ENCODE data around the gene SCRN2. TPM values are rescaled to one million over a fixed set of nuclear protein-coding genes. Genes with fewer than 3 reads are reported as not detected.

SCRN2 gene
- total RNA-seq, 4 donors from 2014 or later, result 43.6 to 72.6 (median 60.3) TPM

GRCh38 chr17:47869114-47869513 is 28.0 kb upstream of the SCRN2 start:
- DNase-seq (ENCODE audit: low spot score) (no peak), ATAC-seq (ENCODE audit: low FRiP score) (no peak)
- no peak for TF ChIP-seq CTCF (IDR thresholded peaks at IDR 0.05)

- no peak for TF ChIP-seq CTCF (IDR thresholded peaks at IDR 0.05)
- ATAC-seq (ENCODE audit: low FRiP score), result no peak
Observed at GRCh38 chr17:47867813-47868533, 26.9 kb upstream of the SCRN2 start.

GRCh38 chr17:47866941-47867340 is 25.9 kb upstream of the SCRN2 start:
- TF ChIP-seq CTCF (IDR thresholded peaks at IDR 0.05), result no peak
- ATAC-seq (ENCODE audit: low FRiP score) (no peak), DNase-seq (ENCODE audit: low spot score) (no peak)

More at GRCh38 chr17:47867813-47868533, 26.9 kb upstream of the SCRN2 start:
- DNase-seq (ENCODE audit: low spot score), result no peak

GRCh38 chr17:47864791-47865216 is 23.7 kb upstream of the SCRN2 start:
- DNase-seq (ENCODE audit: low spot score) (no peak), ATAC-seq (ENCODE audit: low FRiP score) (no peak)
- no peak for TF ChIP-seq CTCF (IDR thresholded peaks at IDR 0.05)

- no peak for ATAC-seq (ENCODE audit: low FRiP score)
- no peak for DNase-seq (ENCODE audit: low spot score)
- no peak for TF ChIP-seq CTCF (IDR thresholded peaks at IDR 0.05)
Observed at GRCh38 chr17:47862621-47863440, 21.8 kb upstream of the SCRN2 start.

- TF ChIP-seq CTCF (IDR thresholded peaks at IDR 0.05), result no peak
- DNase-seq (ENCODE audit: low spot score) (no peak), ATAC-seq (ENCODE audit: low FRiP score) (no peak)
Observed at GRCh38 chr17:47860386-47860785, 19.3 kb upstream of the SCRN2 start.

Measured in omental fat pad (tissue), 4 donors.